K562 (cell line): Measurements from ENCODE around the gene RBBP7. TPM values are rescaled to one million over a fixed set of nuclear protein-coding genes. Genes with fewer than 3 reads are reported as not detected.

Experiments used
- CTCF ChIP-seq, 3 experiments: IDR thresholded peaks in 2 of 3; conservative IDR thresholded peaks in 1 of 3; 2 replicates each; pipeline ENCODE4 v1.5.1; 2011 to 2012; ENCODE audit warnings: low read length in 3 of 3, mild to moderate bottlenecking in 3 of 3, control low read depth in 2 of 3, improper control_type of control experiment in 1 of 3, inconsistent platforms in 1 of 3, low read depth in 1 of 3, mixed read lengths in 1 of 3, moderate library complexity in 1 of 3; ENCODE audit not compliant: insufficient read depth in 2 of 3
- CTCFL ChIP-seq: IDR thresholded peaks from 2 replicates; pipeline ENCODE4 v1.6.1; 2011; ENCODE audit warnings: borderline replicate concordance, low read depth, mild to moderate bottlenecking, moderate library complexity, low read length; ENCODE audit not compliant: insufficient read depth, poor library complexity, severe bottlenecking
- NFIC ChIP-seq: fragments of 450-650 bp; IDR thresholded peaks from 2 replicates; pipeline ENCODE4 v1.6.1; 2017; ENCODE audit warnings: mild to moderate bottlenecking, inconsistent platforms
- SETDB1 ChIP-seq: IDR thresholded peaks from one replicate; pipeline ENCODE4 v1.6.1; 2012; ENCODE audit warnings: low read length, control low read depth, inconsistent platforms
- SMC3 ChIP-seq: conservative IDR thresholded peaks from 2 replicates; pipeline ENCODE4 v1.6.1; 2011; ENCODE audit warnings: low read depth, low read length, improper control_type of control experiment; ENCODE audit not compliant: insufficient read depth
- TBP ChIP-seq: optimal IDR thresholded peaks from 2 replicates; pipeline ENCODE3; 2011; ENCODE audit warnings: low read depth, low read length, improper control_type of control experiment
- ZNF143 ChIP-seq: sonication (generic); formaldehyde crosslinking; IDR thresholded peaks from 2 replicates; pipeline ENCODE4 v1.9.0; 2022; ENCODE audit warnings: mild to moderate bottlenecking, missing genetic modification reagents
- polyA plus RNA-seq, 8 experiments: library from polyadenylated mRNA; depleted of rRNA in 4 of 8; stranded (reverse) in 5 of 8; unstranded in 3 of 8; fragments of >200 nt; fragmentation: Nextera tagmentation in 2 of 8; fragmentation: Illumina TruSeq in 1 of 8; extraction: Ambion mirVana in 2 of 8; extraction: Trizol in 1 of 8; gene quantifications; 2 replicates each; pipeline versions ENCODE4 v1.2.1 to v1.2.3, GENCODE V29; 2011 to 2014; ENCODE audit warnings: inconsistent platforms in 1 of 8, missing spikeins in 1 of 8
- total RNA-seq, 7 experiments: library from RNA; depleted of rRNA in 6 of 7; stranded (reverse); fragments of >200 nt in 6 of 7; fragmentation: Illumina TruSeq in 2 of 7; extraction: Trizol in 2 of 7; gene quantifications; 2 replicates each; pipeline versions ENCODE4 v1.2.1 to v1.2.3, GENCODE V29; 2011 to 2021; ENCODE audit warnings: low replicate concordance in 1 of 7
- TF ChIP-seq, protein P1 (sequence below): fragments of 250-450 bp; sonication (Bioruptor Pico); IDR thresholded peaks from 2 replicates; pipeline ENCODE4 v1.8.0; 2021; ENCODE audit warnings: mild to moderate bottlenecking, moderate library complexity

RBBP7 gene
- total and polyA plus RNA-seq, 9 of the 15 experiments (the other 6 are each of a cell fraction or from before 2014, with no cell fraction given): 79.0 to 364 (median 182) TPM

GRCh38 chrX:16862829-16863228 lies 7.3 kb downstream of the RBBP7 start (continued):
- TF ChIP-seq CTCFL (no peak), ZNF143 (no peak), SMC3 (no peak), SETDB1 (no peak), NFIC (no peak), CTCF (IDR thresholded peaks at IDR 0.05 in 2 of 3, conservative IDR thresholded peaks at IDR 0.05 in 1 of 3; ENCODE audit: insufficient read depth in 2 of 3, low read depth in 1 of 3, low read length in 3 of 3) (no peak), TBP (no peak)
- TF ChIP-seq, protein P1, sequence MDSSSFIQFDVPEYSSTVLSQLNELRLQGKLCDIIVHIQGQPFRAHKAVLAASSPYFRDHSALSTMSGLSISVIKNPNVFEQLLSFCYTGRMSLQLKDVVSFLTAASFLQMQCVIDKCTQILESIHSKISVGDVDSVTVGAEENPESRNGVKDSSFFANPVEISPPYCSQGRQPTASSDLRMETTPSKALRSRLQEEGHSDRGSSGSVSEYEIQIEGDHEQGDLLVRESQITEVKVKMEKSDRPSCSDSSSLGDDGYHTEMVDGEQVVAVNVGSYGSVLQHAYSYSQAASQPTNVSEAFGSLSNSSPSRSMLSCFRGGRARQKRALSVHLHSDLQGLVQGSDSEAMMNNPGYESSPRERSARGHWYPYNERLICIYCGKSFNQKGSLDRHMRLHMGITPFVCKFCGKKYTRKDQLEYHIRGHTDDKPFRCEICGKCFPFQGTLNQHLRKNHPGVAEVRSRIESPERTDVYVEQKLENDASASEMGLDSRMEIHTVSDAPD (CRISPR knock-in tag): no peak
